K562 (cell line): ENCODE results near the gene ABCA7. TPM values are rescaled to one million over a fixed set of nuclear protein-coding genes. Genes with fewer than 3 reads are reported as not detected.

ENCODE experiments used
- COPS2 ChIP-seq: fragments of 450-650 bp; conservative IDR thresholded peaks from 2 replicates; pipeline ENCODE4 v1.6.1; 2016; ENCODE audit warnings: mild to moderate bottlenecking, moderate library complexity
- FIP1L1 ChIP-seq: fragments of 200-400 bp; formaldehyde crosslinking; IDR thresholded peaks from 2 replicates; pipeline ENCODE4 v1.6.1; 2018; ENCODE audit warnings: mild to moderate bottlenecking, low read depth, low read length; ENCODE audit not compliant: poor library complexity, severe bottlenecking
- GMEB1 ChIP-seq: fragments of 250-450 bp; sonication (Bioruptor Pico); IDR thresholded peaks from 2 replicates; pipeline ENCODE4 v1.4.0; 2020; ENCODE audit warnings: mild to moderate bottlenecking
- HCFC1 ChIP-seq: IDR thresholded peaks from 2 replicates; pipeline ENCODE4 v1.6.1; 2012; ENCODE audit warnings: low read depth, low read length, improper control_type of control experiment
- HDAC3 ChIP-seq: fragments of 450-650 bp; IDR thresholded peaks from 2 replicates; pipeline ENCODE4 v1.6.1; 2018; ENCODE audit warnings: borderline replicate concordance, mild to moderate bottlenecking, moderate library complexity; ENCODE audit not compliant: partially characterized antibody
- MEF2D ChIP-seq: conservative IDR thresholded peaks from 2 replicates; pipeline ENCODE4 v1.6.1; 2016; ENCODE audit warnings: low read depth, missing genetic modification characterization, missing compliant biosample characterization
- NELFE ChIP-seq: IDR thresholded peaks from 2 replicates; pipeline ENCODE4 v1.6.1; 2011; ENCODE audit warnings: mild to moderate bottlenecking; ENCODE audit not compliant: insufficient read depth, insufficient read length
- NFXL1 ChIP-seq: fragments of 450-650 bp; formaldehyde crosslinking; IDR thresholded peaks from 2 replicates; pipeline ENCODE4 v1.4.0; 2021; ENCODE audit warnings: mild to moderate bottlenecking
- NR1H2 ChIP-seq: sonication (generic); formaldehyde crosslinking; IDR thresholded peaks from 2 replicates; pipeline ENCODE4 v1.4.0; 2020; ENCODE audit warnings: mild to moderate bottlenecking, missing genetic modification reagents
- PCBP1 ChIP-seq: fragments of 200-400 bp; formaldehyde crosslinking; IDR thresholded peaks from 2 replicates; pipeline ENCODE4 v1.6.1; 2018; ENCODE audit warnings: mild to moderate bottlenecking, low read depth, low read length; ENCODE audit not compliant: poor library complexity, severe bottlenecking
- POLR2B ChIP-seq: fragments of 450-650 bp; IDR thresholded peaks from 2 replicates; pipeline ENCODE4 v1.6.1; 2018; ENCODE audit warnings: low read depth; ENCODE audit not compliant: partially characterized antibody
- PTRF ChIP-seq: fragments of 450-650 bp; IDR thresholded peaks from 2 replicates; pipeline ENCODE4 v1.6.1; 2016; ENCODE audit warnings: mild to moderate bottlenecking, missing genetic modification characterization, missing compliant biosample characterization
- RB1 ChIP-seq: fragments of 450-650 bp; IDR thresholded peaks from 2 replicates; pipeline ENCODE4 v1.6.1; 2017; ENCODE audit warnings: low read depth, mild to moderate bottlenecking
- RBBP5 ChIP-seq: fragments of 200-600 bp; sonication (generic); IDR thresholded peaks from 2 replicates; pipeline ENCODE4 v1.6.1; 2012; ENCODE audit warnings: borderline replicate concordance, mild to moderate bottlenecking, low read length, control low read depth, inconsistent platforms; ENCODE audit not compliant: insufficient read depth, poor library complexity, severe bottlenecking
- RFX1 ChIP-seq: fragments of 450-650 bp; IDR thresholded peaks from 2 replicates; pipeline ENCODE4 v1.6.1; 2016; ENCODE audit warnings: mild to moderate bottlenecking, moderate library complexity
- THAP12 ChIP-seq: fragments of 250-450 bp; sonication (Bioruptor Pico); IDR thresholded peaks from 2 replicates; pipeline ENCODE4 v1.9.0; 2021; ENCODE audit warnings: mild to moderate bottlenecking, inconsistent platforms
- WHSC1 ChIP-seq: IDR thresholded peaks from one replicate; pipeline ENCODE4 v1.6.1; 2012; ENCODE audit warnings: low read length, control low read depth, inconsistent platforms
- ZBTB1 ChIP-seq: sonication (generic); formaldehyde crosslinking; IDR thresholded peaks from 2 replicates; pipeline ENCODE4 v1.8.1; 2023; ENCODE audit warnings: missing genetic modification reagents, low read depth, mild to moderate bottlenecking, borderline replicate concordance
- ZNF57 ChIP-seq: fragments of 450-650 bp; formaldehyde crosslinking; IDR thresholded peaks from 2 replicates; pipeline ENCODE4 v1.4.0; 2020; ENCODE audit warnings: mild to moderate bottlenecking, moderate library complexity
- ZNF589 ChIP-seq: fragments of 200-800 bp; sonication (Bioruptor generic); IDR thresholded peaks from 2 replicates; pipeline ENCODE4 v1.6.1; 2016; ENCODE audit warnings: low read depth, missing genetic modification characterization, missing compliant biosample characterization
- polyA plus RNA-seq, 8 experiments: library from polyadenylated mRNA; depleted of rRNA in 4 of 8; stranded (reverse) in 5 of 8; unstranded in 3 of 8; fragments of >200 nt; fragmentation: Nextera tagmentation in 2 of 8; fragmentation: Illumina TruSeq in 1 of 8; extraction: Ambion mirVana in 2 of 8; extraction: Trizol in 1 of 8; gene quantifications; 2 replicates each; pipeline versions ENCODE4 v1.2.1 to v1.2.3, GENCODE V29; 2011 to 2014; ENCODE audit warnings: inconsistent platforms in 1 of 8, missing spikeins in 1 of 8
- total RNA-seq, 7 experiments: library from RNA; depleted of rRNA in 6 of 7; stranded (reverse); fragments of >200 nt in 6 of 7; fragmentation: Illumina TruSeq in 2 of 7; extraction: Trizol in 2 of 7; gene quantifications; 2 replicates each; pipeline versions ENCODE4 v1.2.1 to v1.2.3, GENCODE V29; 2011 to 2021; ENCODE audit warnings: low replicate concordance in 1 of 7
- TF ChIP-seq, protein P1 (sequence below): sonication (generic); formaldehyde crosslinking; IDR thresholded peaks from 2 replicates; pipeline ENCODE4 v1.8.0; 2022; ENCODE audit warnings: mild to moderate bottlenecking, missing genetic modification reagents
- TF ChIP-seq, protein P2 (sequence below): fragments of 450-650 bp; IDR thresholded peaks from 2 replicates; pipeline ENCODE4 v1.6.1; 2016; ENCODE audit warnings: low read depth, mild to moderate bottlenecking, moderate library complexity

The ABCA7 gene
- total and polyA plus RNA-seq, 9 of the 15 experiments (the other 6 are each of a cell fraction or from before 2014, with no cell fraction given): 2.3 to 96.1 (median 31.2) TPM

DNA sequence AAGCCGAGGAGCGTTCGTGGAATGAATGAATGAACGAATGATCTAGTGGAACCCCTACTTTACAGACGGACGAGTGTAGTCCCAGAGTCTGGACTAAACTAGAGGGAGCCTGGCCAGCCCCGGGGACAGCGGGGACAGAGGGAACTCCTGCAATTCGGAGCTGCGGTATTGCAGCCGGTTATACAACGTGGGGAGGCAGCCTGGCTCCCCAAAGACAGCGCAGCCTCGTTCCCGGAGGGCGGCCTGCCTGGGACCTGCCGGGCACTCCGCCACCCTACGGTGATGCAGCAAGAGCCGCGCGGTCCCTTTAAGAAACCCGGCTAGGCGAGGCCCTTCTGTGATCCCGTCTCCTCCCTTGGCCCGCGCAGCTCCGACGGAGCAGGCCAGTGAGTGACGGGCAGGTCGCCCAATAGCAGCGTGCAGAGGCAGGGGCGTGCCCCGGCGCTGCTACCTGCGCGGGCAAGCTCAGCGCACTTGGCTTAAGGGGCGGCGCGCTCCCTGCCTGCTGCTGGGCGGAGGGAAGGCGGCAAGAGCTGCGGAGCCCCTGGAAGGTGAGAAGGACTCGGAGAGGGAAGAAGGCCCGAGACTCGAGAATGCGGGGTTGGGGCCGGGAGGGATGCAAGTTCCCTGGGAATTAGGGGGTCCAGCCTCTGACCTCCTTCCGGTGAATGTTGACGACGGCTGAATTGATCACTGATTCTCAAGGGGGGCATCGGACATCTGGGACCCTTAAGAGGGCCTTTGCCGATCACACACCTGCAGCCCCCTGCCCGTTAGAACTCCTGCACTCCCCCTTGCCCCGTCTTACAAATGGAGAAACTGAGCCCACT is at the start of gene ABCA7 (continued):
- peak; percentile 98 for TF ChIP-seq FIP1L1
- TF ChIP-seq, protein P1, sequence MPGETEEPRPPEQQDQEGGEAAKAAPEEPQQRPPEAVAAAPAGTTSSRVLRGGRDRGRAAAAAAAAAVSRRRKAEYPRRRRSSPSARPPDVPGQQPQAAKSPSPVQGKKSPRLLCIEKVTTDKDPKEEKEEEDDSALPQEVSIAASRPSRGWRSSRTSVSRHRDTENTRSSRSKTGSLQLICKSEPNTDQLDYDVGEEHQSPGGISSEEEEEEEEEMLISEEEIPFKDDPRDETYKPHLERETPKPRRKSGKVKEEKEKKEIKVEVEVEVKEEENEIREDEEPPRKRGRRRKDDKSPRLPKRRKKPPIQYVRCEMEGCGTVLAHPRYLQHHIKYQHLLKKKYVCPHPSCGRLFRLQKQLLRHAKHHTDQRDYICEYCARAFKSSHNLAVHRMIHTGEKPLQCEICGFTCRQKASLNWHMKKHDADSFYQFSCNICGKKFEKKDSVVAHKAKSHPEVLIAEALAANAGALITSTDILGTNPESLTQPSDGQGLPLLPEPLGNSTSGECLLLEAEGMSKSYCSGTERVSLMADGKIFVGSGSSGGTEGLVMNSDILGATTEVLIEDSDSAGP (CRISPR knock-in tag): peak; percentile 100
- no peak for TF ChIP-seq PTRF
- TF ChIP-seq MEF2D: no peak
- no peak for TF ChIP-seq ZBTB1 (CRISPR knock-in tag)
- no peak for TF ChIP-seq HDAC3
- TF ChIP-seq RBBP5: peak; percentile 29
- TF ChIP-seq THAP12 (CRISPR knock-in tag): peak; percentile 6; the same call in 1 of the 2 replicates
- TF ChIP-seq GMEB1 (CRISPR knock-in tag): peak; percentile 65
- no peak for TF ChIP-seq COPS2
- TF ChIP-seq RB1: peak; percentile 92; the same call in 1 of the 2 replicates
- no peak for TF ChIP-seq RFX1
- TF ChIP-seq WHSC1: no peak
- no peak for TF ChIP-seq HCFC1
- no peak; the same call in 1 of the 2 replicates for TF ChIP-seq NR1H2 (CRISPR knock-in tag)
- no peak for TF ChIP-seq PCBP1
- TF ChIP-seq ZNF589 (CRISPR knock-in tag): no peak
- TF ChIP-seq POLR2B: no peak
- no peak for TF ChIP-seq NFXL1 (CRISPR knock-in tag)
- TF ChIP-seq, protein P2, sequence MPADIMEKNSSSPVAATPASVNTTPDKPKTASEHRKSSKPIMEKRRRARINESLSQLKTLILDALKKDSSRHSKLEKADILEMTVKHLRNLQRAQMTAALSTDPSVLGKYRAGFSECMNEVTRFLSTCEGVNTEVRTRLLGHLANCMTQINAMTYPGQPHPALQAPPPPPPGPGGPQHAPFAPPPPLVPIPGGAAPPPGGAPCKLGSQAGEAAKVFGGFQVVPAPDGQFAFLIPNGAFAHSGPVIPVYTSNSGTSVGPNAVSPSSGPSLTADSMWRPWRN: no peak
- TF ChIP-seq NELFE: no peak
- TF ChIP-seq ZNF57 (CRISPR knock-in tag): no peak; the same call in 1 of the 2 replicates
